A549 (cell line): ENCODE data around the gene UNC45A.

ENCODE experiments used
- TF ChIP-seq, protein P1 (sequence below): fragments of 150-350 bp; IDR thresholded peaks from 2 replicates; pipeline ENCODE4 v1.6.1; 2014; ENCODE audit warnings: low read depth, mild to moderate bottlenecking, low read length
- TF ChIP-seq, protein P2 (sequence below): fragments of 450-650 bp; IDR thresholded peaks from 2 replicates; pipeline ENCODE4 v1.6.1; 2014; ENCODE audit warnings: antibody characterized with exemption
- TF ChIP-seq, protein P3 (sequence below): fragments of >200 bp; sonication (Bioruptor Twin); formaldehyde crosslinking; IDR thresholded peaks from 3 replicates; pipeline ENCODE4 v1.5.1; 2016

GRCh38 chr15:90885432-90886290 lies 49.4 kb upstream of the UNC45A start:
- TF ChIP-seq, protein P1, sequence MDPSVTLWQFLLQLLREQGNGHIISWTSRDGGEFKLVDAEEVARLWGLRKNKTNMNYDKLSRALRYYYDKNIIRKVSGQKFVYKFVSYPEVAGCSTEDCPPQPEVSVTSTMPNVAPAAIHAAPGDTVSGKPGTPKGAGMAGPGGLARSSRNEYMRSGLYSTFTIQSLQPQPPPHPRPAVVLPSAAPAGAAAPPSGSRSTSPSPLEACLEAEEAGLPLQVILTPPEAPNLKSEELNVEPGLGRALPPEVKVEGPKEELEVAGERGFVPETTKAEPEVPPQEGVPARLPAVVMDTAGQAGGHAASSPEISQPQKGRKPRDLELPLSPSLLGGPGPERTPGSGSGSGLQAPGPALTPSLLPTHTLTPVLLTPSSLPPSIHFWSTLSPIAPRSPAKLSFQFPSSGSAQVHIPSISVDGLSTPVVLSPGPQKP = no peak
- TF ChIP-seq, protein P2, sequence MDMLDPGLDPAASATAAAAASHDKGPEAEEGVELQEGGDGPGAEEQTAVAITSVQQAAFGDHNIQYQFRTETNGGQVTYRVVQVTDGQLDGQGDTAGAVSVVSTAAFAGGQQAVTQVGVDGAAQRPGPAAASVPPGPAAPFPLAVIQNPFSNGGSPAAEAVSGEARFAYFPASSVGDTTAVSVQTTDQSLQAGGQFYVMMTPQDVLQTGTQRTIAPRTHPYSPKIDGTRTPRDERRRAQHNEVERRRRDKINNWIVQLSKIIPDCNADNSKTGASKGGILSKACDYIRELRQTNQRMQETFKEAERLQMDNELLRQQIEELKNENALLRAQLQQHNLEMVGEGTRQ = no peak
- TF ChIP-seq, protein P3, sequence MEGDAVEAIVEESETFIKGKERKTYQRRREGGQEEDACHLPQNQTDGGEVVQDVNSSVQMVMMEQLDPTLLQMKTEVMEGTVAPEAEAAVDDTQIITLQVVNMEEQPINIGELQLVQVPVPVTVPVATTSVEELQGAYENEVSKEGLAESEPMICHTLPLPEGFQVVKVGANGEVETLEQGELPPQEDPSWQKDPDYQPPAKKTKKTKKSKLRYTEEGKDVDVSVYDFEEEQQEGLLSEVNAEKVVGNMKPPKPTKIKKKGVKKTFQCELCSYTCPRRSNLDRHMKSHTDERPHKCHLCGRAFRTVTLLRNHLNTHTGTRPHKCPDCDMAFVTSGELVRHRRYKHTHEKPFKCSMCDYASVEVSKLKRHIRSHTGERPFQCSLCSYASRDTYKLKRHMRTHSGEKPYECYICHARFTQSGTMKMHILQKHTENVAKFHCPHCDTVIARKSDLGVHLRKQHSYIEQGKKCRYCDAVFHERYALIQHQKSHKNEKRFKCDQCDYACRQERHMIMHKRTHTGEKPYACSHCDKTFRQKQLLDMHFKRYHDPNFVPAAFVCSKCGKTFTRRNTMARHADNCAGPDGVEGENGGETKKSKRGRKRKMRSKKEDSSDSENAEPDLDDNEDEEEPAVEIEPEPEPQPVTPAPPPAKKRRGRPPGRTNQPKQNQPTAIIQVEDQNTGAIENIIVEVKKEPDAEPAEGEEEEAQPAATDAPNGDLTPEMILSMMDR = peak; percentile 99
